ENCODE data around the gene EXOC3L4. TPM values are rescaled to one million over a fixed set of nuclear protein-coding genes. Genes with fewer than 3 reads are reported as not detected.

Gene EXOC3L4
- total and polyA plus RNA-seq, 9 of the 15 experiments (the other 6 are each of a cell fraction or from before 2014, with no cell fraction given), result 0.10 to 6.7 (median 0.98) TPM; not detected in 1

- TF ChIP-seq DEAF1 (CRISPR knock-in tag; IDR thresholded peaks at IDR 0.05) (no peak), ZNF384 (IDR thresholded peaks at IDR 0.05; ENCODE audit: low read depth, low read length) (no peak), CGGBP1 (CRISPR knock-in tag; IDR thresholded peaks at IDR 0.05) (no peak), BCOR (IDR thresholded peaks at IDR 0.05) (no peak), GABPB1 (CRISPR knock-in tag; IDR thresholded peaks at IDR 0.05) (no peak), MAFF (IDR thresholded peaks at IDR 0.05; ENCODE audit: low read length) (no peak), RB1 (IDR thresholded peaks at IDR 0.05; ENCODE audit: low read depth) (no peak), RBM25 (IDR thresholded peaks at IDR 0.05; ENCODE audit: low read depth, low read length, severe bottlenecking) (no peak), ZNF3 (CRISPR knock-in tag; IDR thresholded peaks at IDR 0.05) (no peak), NFATC3 (IDR thresholded peaks at IDR 0.05) (no peak), POLR2B (IDR thresholded peaks at IDR 0.05; ENCODE audit: low read depth, partially characterized antibody) (no peak), ZNF436 (CRISPR knock-in tag; IDR thresholded peaks at IDR 0.05) (no peak), PHF21A (IDR thresholded peaks at IDR 0.05; ENCODE audit: borderline replicate concordance, low read depth) (no peak), MXI1 (IDR thresholded peaks at IDR 0.05; ENCODE audit: low read depth, low read length) (no peak), ATF1 (CRISPR knock-in tag; IDR thresholded peaks at IDR 0.05) (no peak), ATF1 (tag; IDR thresholded peaks at IDR 0.05) (no peak), PTBP1 (IDR thresholded peaks at IDR 0.05; ENCODE audit: low read depth, low read length) (no peak), HBP1 (CRISPR knock-in tag; IDR thresholded peaks at IDR 0.05) (no peak), PBX2 (CRISPR knock-in tag; IDR thresholded peaks at IDR 0.05; ENCODE audit: low read depth) (peak; percentile 99), PBX2 (tag; conservative IDR thresholded peaks at IDR 0.05; ENCODE audit: low read depth) (peak; percentile 97), GATAD2B (IDR thresholded peaks at IDR 0.05; ENCODE audit: borderline replicate concordance) (no peak), JUND (IDR thresholded peaks at IDR 0.05; ENCODE audit: borderline replicate concordance, low read depth, low read length) (peak; percentile 45; the same call in 1 of the 2 replicates), JUND (tag; IDR thresholded peaks at IDR 0.05; ENCODE audit: borderline replicate concordance, low read depth, low read length) (no peak; the same call in 2 of the 3 replicates), CBX5 (IDR thresholded peaks at IDR 0.05; ENCODE audit: borderline replicate concordance, low read depth) (no peak), ZSCAN32 (CRISPR knock-in tag; IDR thresholded peaks at IDR 0.05) (no peak), KDM4B (IDR thresholded peaks at IDR 0.05; ENCODE audit: borderline replicate concordance in 2 of 2, low read depth in 1 of 2) (peak in 1 of 2 experiments; percentile 76; a peak in 1 of 4 replicates)
These were observed 27.5 kb downstream of the EXOC3L4 start (continued) for GRCh38 chr14:103121846-103122584.
